ENCODE results near the gene DSCAML1.

DNA sequence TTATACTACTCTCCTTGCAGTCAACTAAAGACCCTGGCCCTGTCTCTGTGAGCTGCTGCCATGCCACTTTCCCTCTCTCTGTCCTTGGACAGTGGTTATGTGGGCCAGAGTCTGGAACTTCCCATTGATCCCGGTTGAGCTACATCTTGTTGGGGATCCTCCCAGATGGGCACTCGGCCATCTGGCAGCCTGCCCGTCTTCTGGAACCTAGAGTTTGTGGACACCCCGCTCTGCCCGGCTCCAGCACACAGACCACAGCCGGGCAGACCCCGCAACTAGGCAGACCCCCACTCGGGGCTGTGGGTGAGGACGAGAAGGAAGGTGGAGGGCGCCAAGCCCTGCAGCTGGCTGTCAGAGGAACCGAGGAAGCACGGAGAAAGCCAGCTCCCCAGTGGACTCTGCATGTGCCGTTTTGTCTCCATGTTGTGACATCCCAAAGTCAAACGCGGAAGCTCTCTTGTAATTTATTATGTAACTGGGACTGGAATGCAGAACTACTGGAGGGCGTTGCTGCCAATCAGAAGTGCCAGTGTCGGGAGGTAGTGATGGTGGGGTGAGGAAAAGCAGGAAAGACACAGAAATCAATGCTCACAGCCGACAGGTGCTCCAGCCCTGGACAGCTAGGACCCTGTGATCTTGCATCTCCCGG lies 261.7 kb downstream of the DSCAML1 start:
- TF ChIP-seq EZH2 (IDR thresholded peaks at IDR 0.05; ENCODE audit: borderline replicate concordance, low read length) = no peak
- TF ChIP-seq, protein P1, sequence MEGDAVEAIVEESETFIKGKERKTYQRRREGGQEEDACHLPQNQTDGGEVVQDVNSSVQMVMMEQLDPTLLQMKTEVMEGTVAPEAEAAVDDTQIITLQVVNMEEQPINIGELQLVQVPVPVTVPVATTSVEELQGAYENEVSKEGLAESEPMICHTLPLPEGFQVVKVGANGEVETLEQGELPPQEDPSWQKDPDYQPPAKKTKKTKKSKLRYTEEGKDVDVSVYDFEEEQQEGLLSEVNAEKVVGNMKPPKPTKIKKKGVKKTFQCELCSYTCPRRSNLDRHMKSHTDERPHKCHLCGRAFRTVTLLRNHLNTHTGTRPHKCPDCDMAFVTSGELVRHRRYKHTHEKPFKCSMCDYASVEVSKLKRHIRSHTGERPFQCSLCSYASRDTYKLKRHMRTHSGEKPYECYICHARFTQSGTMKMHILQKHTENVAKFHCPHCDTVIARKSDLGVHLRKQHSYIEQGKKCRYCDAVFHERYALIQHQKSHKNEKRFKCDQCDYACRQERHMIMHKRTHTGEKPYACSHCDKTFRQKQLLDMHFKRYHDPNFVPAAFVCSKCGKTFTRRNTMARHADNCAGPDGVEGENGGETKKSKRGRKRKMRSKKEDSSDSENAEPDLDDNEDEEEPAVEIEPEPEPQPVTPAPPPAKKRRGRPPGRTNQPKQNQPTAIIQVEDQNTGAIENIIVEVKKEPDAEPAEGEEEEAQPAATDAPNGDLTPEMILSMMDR (IDR thresholded peaks at IDR 0.05; ENCODE audit: low read length) = no peak

Measured in OCI-LY1 (cell line).